HG02571 (cell line): ENCODE data around the gene TBC1D1.

ENCODE experiments used
- ATAC-seq: cut with Tn5 transposase; IDR thresholded peaks from one replicate; pipeline ENCODE4 v1.9.1; 2021; ENCODE audit warnings: mild to moderate bottlenecking, moderate library complexity; ENCODE audit not compliant: unreplicated experiment

Gene TBC1D1

DNA sequence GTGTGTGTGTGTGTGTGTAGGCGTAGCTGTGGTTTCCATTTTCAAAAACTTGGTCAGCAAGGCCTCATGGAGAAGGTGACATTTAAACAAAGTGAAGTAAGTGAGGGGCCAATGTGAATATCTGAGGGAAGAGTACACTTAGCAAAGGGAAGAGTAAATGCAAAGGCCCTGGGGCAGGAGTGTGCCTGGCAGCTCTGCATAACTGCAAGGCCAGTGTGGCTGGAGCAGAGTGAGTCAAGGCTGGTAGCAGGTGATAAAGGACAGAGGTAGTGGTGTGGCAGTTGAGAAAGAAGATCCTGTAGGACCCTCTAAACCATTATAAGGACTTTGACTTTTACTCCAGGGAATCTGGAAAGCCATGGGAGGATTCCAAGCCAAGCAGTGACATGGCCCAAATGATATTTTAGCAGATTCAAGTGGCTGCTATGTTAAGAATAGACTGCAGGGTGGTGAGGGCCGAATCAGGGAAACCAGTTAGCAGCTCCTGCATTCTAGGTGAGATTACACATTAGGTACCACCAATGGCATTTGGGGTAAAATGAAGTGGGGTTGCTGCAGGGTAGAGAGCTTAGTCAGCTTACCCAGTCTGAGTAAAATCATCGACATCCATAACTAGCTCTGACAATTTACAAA, 5.9 kb upstream of the TBC1D1 start:
- ATAC-seq: no peak

GRCh38 chr4:37885496-37885895, 5.4 kb upstream of the TBC1D1 start:
- ATAC-seq: no peak

DNA sequence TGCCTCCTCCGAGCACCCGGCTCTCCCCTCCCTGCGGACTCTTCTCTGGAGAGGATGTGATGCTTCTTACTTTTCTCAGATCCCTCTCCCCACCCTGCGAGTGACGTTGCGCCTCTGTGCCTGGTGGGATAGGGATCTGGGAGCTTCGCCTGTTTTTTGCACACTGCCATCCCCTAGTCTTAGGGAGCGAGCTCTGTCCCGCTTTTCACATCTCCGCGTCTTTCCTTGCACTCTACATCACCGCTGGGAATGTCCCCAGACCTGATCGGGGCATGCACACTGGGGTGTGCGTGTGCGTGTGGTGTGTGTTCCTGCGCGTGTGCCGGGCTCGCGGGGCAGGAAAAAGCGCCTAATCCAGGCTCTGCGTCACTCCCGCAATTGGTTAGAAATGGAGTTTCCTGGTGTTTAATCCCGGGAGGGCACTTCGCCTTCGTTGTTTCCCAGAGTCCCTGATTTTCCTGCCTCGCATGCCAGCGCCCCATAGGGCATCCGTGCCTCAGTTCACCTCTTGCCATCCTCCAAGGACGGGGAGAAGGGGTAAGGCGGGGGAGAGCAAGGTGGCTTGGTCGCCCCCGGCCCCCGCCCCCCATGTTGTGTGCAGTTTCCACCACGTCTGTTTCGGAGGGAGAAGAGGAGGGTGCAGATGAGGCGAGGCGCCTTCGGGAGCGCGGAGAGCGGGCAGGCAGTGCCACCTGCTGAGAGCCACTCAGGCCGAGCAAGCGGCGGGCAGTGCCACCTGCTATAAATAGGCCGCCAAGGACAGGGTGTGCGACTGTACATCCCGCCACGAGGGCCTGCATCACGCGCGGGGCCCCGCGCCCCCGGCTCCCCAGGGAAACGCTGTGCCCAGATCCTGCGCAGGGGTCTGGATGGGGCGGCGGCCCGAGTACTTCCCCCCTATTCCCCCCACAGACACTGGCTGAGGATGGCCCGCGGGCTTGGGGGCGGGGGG, 759 bp upstream of the TBC1D1 start:
- ATAC-seq: peak; percentile 14

- ATAC-seq: peak; percentile 39
Measured at GRCh38 chr4:37891260-37892159, 626 bp downstream of the TBC1D1 start.

DNA sequence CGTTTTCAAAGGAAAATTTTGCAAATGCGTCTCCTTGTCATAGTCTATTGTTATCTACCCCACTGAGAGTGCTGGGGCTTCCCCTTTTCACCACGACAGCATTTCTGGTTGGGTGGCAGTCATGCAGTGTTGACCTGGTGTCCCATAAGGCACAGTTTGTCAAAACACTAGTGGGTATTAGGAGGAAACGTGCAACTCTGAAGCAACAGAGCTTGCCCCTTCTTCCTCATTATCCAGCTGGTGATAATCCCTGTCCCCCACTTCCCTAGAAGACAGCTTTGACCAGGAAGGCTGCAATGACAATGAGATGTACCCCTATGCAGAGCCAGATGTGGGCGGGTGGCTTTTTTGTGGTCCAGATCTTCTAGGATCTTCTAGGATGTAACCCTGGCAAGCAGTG, 1.8 kb downstream of the TBC1D1 start:
- peak; percentile 45 for ATAC-seq

- no peak for ATAC-seq
Measured at GRCh38 chr4:37893164-37893563, 2.3 kb downstream of the TBC1D1 start.

GRCh38 chr4:37895271-37895670, 4.4 kb downstream of the TBC1D1 start:
- ATAC-seq: no peak

- no peak for ATAC-seq
Measured at GRCh38 chr4:37896206-37896860, 5.4 kb downstream of the TBC1D1 start.

- no peak for ATAC-seq
Measured at GRCh38 chr4:37902212-37902611, 11.3 kb downstream of the TBC1D1 start.

- ATAC-seq: no peak
Measured at GRCh38 chr4:37902738-37903693, 12.1 kb downstream of the TBC1D1 start.

DNA sequence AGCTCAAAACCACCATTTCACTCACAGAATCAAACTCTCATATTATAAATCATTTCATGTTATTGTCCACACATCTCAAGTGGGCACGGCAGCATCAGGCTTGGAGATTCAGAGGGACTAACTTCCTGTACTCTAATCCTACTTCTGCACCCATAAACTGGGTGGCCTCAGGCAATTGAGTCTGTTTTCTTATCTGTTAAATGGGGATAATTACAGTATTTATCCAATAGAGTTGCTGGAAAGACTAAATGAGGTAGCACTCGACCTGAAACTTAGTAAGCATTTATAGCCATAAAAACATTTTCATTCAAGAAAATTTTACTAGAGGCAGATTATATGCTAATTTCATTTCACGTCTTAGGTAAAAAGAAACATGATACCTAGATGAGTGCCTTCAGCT, 13.0 kb downstream of the TBC1D1 start:
- no peak for ATAC-seq

- no peak for ATAC-seq
Measured at GRCh38 chr4:37904824-37905223, 13.9 kb downstream of the TBC1D1 start.

DNA sequence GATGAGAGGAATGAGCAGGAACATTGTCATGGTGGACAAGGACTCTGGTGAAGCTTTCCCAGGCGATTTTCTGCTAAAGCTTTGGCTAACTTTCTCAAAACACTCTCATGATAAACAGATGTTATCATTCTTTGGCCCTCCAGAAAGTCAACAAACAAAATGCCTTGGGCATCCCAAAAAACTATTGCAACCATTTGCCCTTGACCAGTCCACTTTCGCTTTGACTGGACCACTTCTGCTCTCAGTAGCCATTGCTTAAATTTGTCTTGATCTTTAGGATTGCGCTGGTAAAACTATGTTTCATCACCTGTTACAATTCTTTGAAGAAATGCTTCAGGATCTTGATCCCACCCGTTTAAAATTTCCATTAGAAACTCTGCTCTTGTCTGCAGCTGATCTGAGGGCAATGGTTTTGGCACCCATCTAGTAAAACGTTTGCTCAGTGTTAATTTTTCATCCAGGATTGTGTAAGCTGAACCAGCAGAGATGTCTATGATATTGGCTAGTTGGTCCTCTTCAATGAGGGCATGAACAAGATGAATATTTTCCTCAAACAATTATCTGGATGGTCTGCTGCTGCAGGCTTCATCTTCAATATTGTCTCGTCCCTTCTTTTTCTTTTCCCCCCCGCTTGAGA, 14.8 kb downstream of the TBC1D1 start:
- no peak for ATAC-seq

- ATAC-seq: no peak
Measured at GRCh38 chr4:37908488-37909331, 17.8 kb downstream of the TBC1D1 start.

GRCh38 chr4:37909332-37910090, 18.6 kb downstream of the TBC1D1 start:
- ATAC-seq: no peak

- ATAC-seq: no peak
Measured at GRCh38 chr4:37910091-37910486, 19.2 kb downstream of the TBC1D1 start.

DNA sequence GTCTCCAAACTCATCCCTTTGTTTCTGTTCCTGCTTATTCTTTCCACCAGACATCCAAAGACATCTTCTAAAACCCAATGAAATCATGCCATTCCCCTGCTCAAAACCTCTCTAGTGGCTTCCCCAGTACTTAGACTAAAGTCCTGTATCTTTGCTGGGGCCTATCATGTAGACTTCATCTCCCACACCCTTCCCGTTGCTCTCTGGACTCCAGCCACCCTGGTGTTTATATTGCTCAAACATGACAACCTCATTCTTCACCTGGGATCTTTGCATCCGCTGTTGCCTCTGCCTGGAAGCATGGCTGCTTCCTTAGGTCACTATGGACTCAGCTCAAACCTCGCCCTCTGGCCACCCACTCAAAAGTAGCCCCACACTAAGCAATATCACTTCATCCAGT, 23.7 kb downstream of the TBC1D1 start:
- ATAC-seq: no peak
